ENCODE results near the gene ZSWIM5.

- TF ChIP-seq E2F1 (CRISPR knock-in tag; IDR thresholded peaks at IDR 0.05): no peak
- no peak for TF ChIP-seq CTCF (IDR thresholded peaks at IDR 0.05)
- TF ChIP-seq ATF2 (CRISPR knock-in tag; IDR thresholded peaks at IDR 0.05; ENCODE audit: borderline replicate concordance, low read depth): no peak
- TF ChIP-seq JUN (CRISPR knock-in tag; IDR thresholded peaks at IDR 0.05): no peak
- TF ChIP-seq SP1 (CRISPR knock-in tag; conservative IDR thresholded peaks at IDR 0.05): no peak
Measured at GRCh38 chr1:45071567-45071966, 134.8 kb downstream of the ZSWIM5 start.

Measured in WTC11 (cell line).